Mammary epithelial cell (primary cell): ENCODE data around the gene IFT25.
"Not testable (repeated sequence)": the region's sequence is repeated elsewhere in the genome, so short reads cannot be mapped to it uniquely, and the experiment has no call there.

Experiments used
- CTCF ChIP-seq, 2 donors: IDR thresholded peaks in 1 of 2; conservative IDR thresholded peaks in 1 of 2; 2 replicates each; pipeline ENCODE4 v1.5.1; 2011 to 2012; ENCODE audit warnings: inconsistent platforms in 2 of 2, low read length in 2 of 2, mild to moderate bottlenecking in 2 of 2, control low read depth in 1 of 2, low read depth in 1 of 2; ENCODE audit not compliant: insufficient read depth in 1 of 2; ENCODE audit errors: extremely low read depth in 1 of 2
- EZH2 ChIP-seq: IDR thresholded peaks from 2 replicates; pipeline ENCODE4 v1.6.1; 2012; ENCODE audit warnings: low read length, inconsistent platforms, borderline replicate concordance

GRCh38 chr1:53881853-53882252 lies 63.6 kb downstream of the IFT25 start:
- not testable (repeated sequence) for TF ChIP-seq CTCF (conservative IDR thresholded peaks at IDR 0.05 in 1 of 2, IDR thresholded peaks at IDR 0.05 in 1 of 2; ENCODE audit: extremely low read depth in 1 of 2, insufficient read depth in 1 of 2, low read depth in 1 of 2, low read length in 2 of 2); EZH2
